K562 (cell line): Measurements from ENCODE around the gene TJP2. TPM values are rescaled to one million over a fixed set of nuclear protein-coding genes. Genes with fewer than 3 reads are reported as not detected.

Source experiments
- ATAC-seq: fragments of 200-7000 bp; cut with Tn5 transposase; 3 replicates; pipeline ENCODE4 v1.9.1; 2020; ENCODE audit warnings: moderate library complexity
- BruUV-seq: library from RNA; stranded (reverse); fragments of 400-500 nt; replicated peaks from 2 replicates; lab custom pipeline; 2021; lab: Mats Ljungman, UMichigan
- CTCF ChIA-PET: fragments of 300-600 bp; formaldehyde crosslinking; extraction: SDS; loops from one replicate; lab custom pipeline; 2021; ENCODE audit warnings: low intra/inter-chr PET ratio; lab: Yijun Ruan, JAX
- POLR2A ChIA-PET: fragments of 300-600, 350-650 bp; sonication (Branson Sonifier 250); formaldehyde crosslinking; extraction: SDS; loops from one replicate; lab custom pipeline; 2021; ENCODE audit warnings: antibody characterized with exemption, inconsistent platforms; lab: Yijun Ruan, JAX
- DNase-seq, 4 experiments: peaks; one replicate each; pipeline versions ENCODE4 v3.0.0 to v3.0.0-alpha.2; 2011 to 2018; ENCODE audit warnings: low spot score in 3 of 4, mixed read lengths in 3 of 4; ENCODE audit errors: extremely low read depth in 1 of 4
- FAIRE-seq: peaks from 2 replicates; lab custom pipeline; 2011; peaks lifted over from hg19 to GRCh38; lab: Jason Lieb, UNC
- H2AFZ ChIP-seq: 2 replicates; pipeline ENCODE4 v1.6.0; 2011; ENCODE audit warnings: low read depth, low read length, control low read depth, inconsistent platforms
- H3K27ac ChIP-seq: fragments of 200-600 bp; 3 replicates; pipeline ENCODE4 v1.8.0; 2011; ENCODE audit warnings: low read depth, mild to moderate bottlenecking, control low read depth, inconsistent platforms, low read length, moderate library complexity, mixed read lengths; ENCODE audit errors: extremely low read depth
- H3K27me3 ChIP-seq, 2 experiments: fragments of 300-600 bp in 1 of 2; 2 replicates in 1 of 2; 3 replicates in 1 of 2; pipeline versions ENCODE4 v1.6.0 to v1.8.0; 2011; ENCODE audit warnings: inconsistent platforms in 2 of 2, low read length in 2 of 2, mild to moderate bottlenecking in 1 of 2, mixed read lengths in 1 of 2, moderate library complexity in 1 of 2; ENCODE audit not compliant: control insufficient read depth in 2 of 2, insufficient read depth in 2 of 2
- H3K36me3 ChIP-seq: fragments of 300-600 bp; 3 replicates; pipeline ENCODE4 v1.8.0; 2011; ENCODE audit warnings: mild to moderate bottlenecking, low read length, inconsistent platforms; ENCODE audit not compliant: control insufficient read depth, insufficient read depth
- H3K4me1 ChIP-seq, 2 experiments: fragments of 200-600 bp in 1 of 2; replicated peaks in 1 of 2; 2 replicates in 1 of 2; 3 replicates in 1 of 2; pipeline versions ENCODE4 v1.5.1 to v1.8.0; 2011; ENCODE audit warnings: inconsistent platforms in 2 of 2, low read length in 2 of 2, mild to moderate bottlenecking in 1 of 2, mixed read lengths in 1 of 2, moderate library complexity in 1 of 2; ENCODE audit not compliant: control insufficient read depth in 2 of 2, insufficient read depth in 2 of 2
- H3K4me2 ChIP-seq: 2 replicates; pipeline ENCODE4 v1.6.1; 2011; ENCODE audit warnings: low read length, control low read depth, inconsistent platforms, mixed read lengths; ENCODE audit not compliant: insufficient read depth
- H3K4me3 ChIP-seq: fragments of 200-600 bp; sonication (generic), shearing (Covaris generic); 2 replicates; pipeline ENCODE4 v1.5.1; 2016; ENCODE audit warnings: control low read depth, inconsistent platforms
- H3K79me2 ChIP-seq: fragments of 200-600 bp; 3 replicates; pipeline ENCODE4 v1.8.0; 2011; ENCODE audit warnings: low read length, inconsistent platforms; ENCODE audit not compliant: control insufficient read depth, insufficient read depth
- H3K9ac ChIP-seq, 2 experiments: 2 replicates each; pipeline versions ENCODE4 v1.6.0 to v1.6.1; 2011; ENCODE audit warnings: low read depth in 2 of 2, low read length in 2 of 2, control low read depth in 1 of 2, inconsistent platforms in 1 of 2, mild to moderate bottlenecking in 1 of 2, mixed read lengths in 1 of 2; ENCODE audit not compliant: insufficient read depth in 1 of 2
- H3K9me1 ChIP-seq: one replicate; pipeline ENCODE4 v1.6.0; 2011; ENCODE audit warnings: inconsistent platforms, mild to moderate bottlenecking, low read length, moderate library complexity; ENCODE audit not compliant: control insufficient read depth, insufficient read depth
- H3K9me3 ChIP-seq: replicated peaks from 2 replicates; pipeline ENCODE4 v1.5.1; 2011; ENCODE audit warnings: low read depth, low read length, inconsistent platforms; ENCODE audit not compliant: control insufficient read depth, insufficient read depth
- H4K20me1 ChIP-seq: replicated peaks from 2 replicates; pipeline ENCODE4 v1.6.1; 2011; ENCODE audit warnings: low read length, inconsistent platforms, mixed read lengths; ENCODE audit not compliant: control insufficient read depth, insufficient read depth
- CBX5 ChIP-seq: IDR thresholded peaks from 2 replicates; pipeline ENCODE4 v1.6.1; 2014; ENCODE audit warnings: low read depth, borderline replicate concordance
- CHAMP1 ChIP-seq: fragments of 450-650 bp; IDR thresholded peaks from 2 replicates; pipeline ENCODE4 v1.6.1; 2016; ENCODE audit warnings: mild to moderate bottlenecking
- FOXJ2 ChIP-seq: fragments of 200-800 bp; sonication (Bioruptor generic); IDR thresholded peaks from 2 replicates; pipeline ENCODE4 v1.6.1; 2016; ENCODE audit warnings: missing genetic modification characterization, missing compliant biosample characterization
- PTBP1 ChIP-seq: fragments of 200-400 bp; formaldehyde crosslinking; IDR thresholded peaks from 2 replicates; pipeline ENCODE4 v1.6.1; 2017; ENCODE audit warnings: low read depth, low read length
- USF2 ChIP-seq: sonication (generic); formaldehyde crosslinking; IDR thresholded peaks from 2 replicates; pipeline ENCODE4 v1.5.0; 2020; ENCODE audit warnings: missing genetic modification reagents
- ZFX ChIP-seq: sonication (generic); formaldehyde crosslinking; IDR thresholded peaks from 2 replicates; pipeline ENCODE4 v1.8.0; 2022; ENCODE audit warnings: mild to moderate bottlenecking, missing genetic modification reagents, moderate library complexity
- ZNF121 ChIP-seq: sonication (generic); formaldehyde crosslinking; conservative IDR thresholded peaks from 2 replicates; pipeline ENCODE4 v1.8.0; 2022; ENCODE audit warnings: missing genetic modification reagents
- ZNF274 ChIP-seq: IDR thresholded peaks from 2 replicates; pipeline ENCODE4 v1.6.1; 2011; ENCODE audit warnings: low read depth, mild to moderate bottlenecking, low read length, moderate library complexity, borderline replicate concordance
- ZNF282 ChIP-seq: sonication (generic); formaldehyde crosslinking; IDR thresholded peaks from 2 replicates; pipeline ENCODE4 v1.8.1; 2023; ENCODE audit warnings: missing genetic modification reagents
- ZNF445 ChIP-seq: fragments of 250-450 bp; sonication (Bioruptor Pico); IDR thresholded peaks from 2 replicates; pipeline ENCODE4 v1.4.0; 2020; ENCODE audit warnings: low read depth, mild to moderate bottlenecking, moderate library complexity
- WGBS: fragments of 100-300 bp; shearing (Covaris generic); methylation state at CpG from one replicate; pipeline ENCODE4 v1.1.6; 2016; ENCODE audit warnings: low coverage, mixed read lengths; ENCODE audit not compliant: insufficient coverage; ENCODE audit errors: missing lambda C conversion rate; 5-methylcytosine and 5-hydroxymethylcytosine counted together
- in situ Hi-C: fragments of 300-500 bp; cut with MboI; formaldehyde crosslinking; loops from 4 replicates; pipeline ENCODE4 v1.15.0; 2018; ENCODE audit warnings: inconsistent platforms, mixed read lengths
- intact Hi-C: fragments of 100-400 bp; cut with micrococcal nuclease; formaldehyde crosslinking; loops from 2 replicates; pipeline ENCODE4 v1.14.2; 2022
- polyA plus RNA-seq, 8 experiments: library from polyadenylated mRNA; depleted of rRNA in 4 of 8; stranded (reverse) in 5 of 8; unstranded in 3 of 8; fragments of >200 nt; fragmentation: Nextera tagmentation in 2 of 8; fragmentation: Illumina TruSeq in 1 of 8; extraction: Ambion mirVana in 2 of 8; extraction: Trizol in 1 of 8; gene quantifications; 2 replicates each; pipeline versions ENCODE4 v1.2.1 to v1.2.3, GENCODE V29; 2011 to 2014; ENCODE audit warnings: inconsistent platforms in 1 of 8, missing spikeins in 1 of 8
- total RNA-seq, 7 experiments: library from RNA; depleted of rRNA in 6 of 7; stranded (reverse); fragments of >200 nt in 6 of 7; fragmentation: Illumina TruSeq in 2 of 7; extraction: Trizol in 2 of 7; gene quantifications; 2 replicates each; pipeline versions ENCODE4 v1.2.1 to v1.2.3, GENCODE V29; 2011 to 2021; ENCODE audit warnings: low replicate concordance in 1 of 7

Gene TJP2
- total and polyA plus RNA-seq, 9 of the 15 experiments (the other 6 are each of a cell fraction or from before 2014, with no cell fraction given), result 4.0 to 24.1 (median 16.8) TPM

GRCh38 chr9:69248005-69248404 is 73.9 kb downstream of the TJP2 start:
- Histone ChIP-seq H3K4me1 (no peaks in the 10 kb centered on the region), H3K79me2 (no peaks in the 10 kb centered on the region), H4K20me1 (no peaks in the 10 kb centered on the region), H3K9me3 (no peaks in the 10 kb centered on the region)
- in situ Hi-C loops (no loop called here), intact Hi-C loops (no loop called here)
- no peak for DNase-seq
- POLR2A ChIA-PET, result interaction anchor here (0.6 kb wide), 1 partner anchor 67 kb away, joined by 3 read pairs; no protein-coding TSS in a partner anchor
- TF ChIP-seq PTBP1, result no peak
- no peak for TF ChIP-seq CHAMP1
- no peak for TF ChIP-seq ZNF274
- no peak for TF ChIP-seq ZNF445 (CRISPR knock-in tag)
- no peak for TF ChIP-seq CBX5
- no peak for TF ChIP-seq ZFX (CRISPR knock-in tag)
- TF ChIP-seq ZNF282 (CRISPR knock-in tag), result no peak
- no peak for TF ChIP-seq USF2
- TF ChIP-seq ZNF121 (CRISPR knock-in tag), result no peak
- TF ChIP-seq FOXJ2 (tag), result no peak
- TF ChIP-seq, all 486 proteins: peak for 0
- no peak overlapping the region for H2AFZ ChIP-seq
- H3K27me3 ChIP-seq, result no peaks in the 10 kb centered on the region
- H3K27ac ChIP-seq, result no peak overlapping the region
- no peak overlapping the region for H3K9ac ChIP-seq
- no peaks in the 10 kb centered on the region for H3K9me1 ChIP-seq
- ATAC-seq (no peak), FAIRE-seq (no peak)
- peaks cover 24% of the 10 kb centered on the region; the same call in 2 of the 3 replicates for H3K36me3 ChIP-seq
- WGBS, result 83% methylated on average over 14 of the region's 22 CpGs
- H3K4me3 ChIP-seq, result no peak overlapping the region
- H3K4me2 ChIP-seq, result no peak overlapping the region
- CTCF ChIA-PET, result no interaction called here
- no TSS peak for BruUV-seq
